ENCODE results near the gene MXI1.

DNA sequence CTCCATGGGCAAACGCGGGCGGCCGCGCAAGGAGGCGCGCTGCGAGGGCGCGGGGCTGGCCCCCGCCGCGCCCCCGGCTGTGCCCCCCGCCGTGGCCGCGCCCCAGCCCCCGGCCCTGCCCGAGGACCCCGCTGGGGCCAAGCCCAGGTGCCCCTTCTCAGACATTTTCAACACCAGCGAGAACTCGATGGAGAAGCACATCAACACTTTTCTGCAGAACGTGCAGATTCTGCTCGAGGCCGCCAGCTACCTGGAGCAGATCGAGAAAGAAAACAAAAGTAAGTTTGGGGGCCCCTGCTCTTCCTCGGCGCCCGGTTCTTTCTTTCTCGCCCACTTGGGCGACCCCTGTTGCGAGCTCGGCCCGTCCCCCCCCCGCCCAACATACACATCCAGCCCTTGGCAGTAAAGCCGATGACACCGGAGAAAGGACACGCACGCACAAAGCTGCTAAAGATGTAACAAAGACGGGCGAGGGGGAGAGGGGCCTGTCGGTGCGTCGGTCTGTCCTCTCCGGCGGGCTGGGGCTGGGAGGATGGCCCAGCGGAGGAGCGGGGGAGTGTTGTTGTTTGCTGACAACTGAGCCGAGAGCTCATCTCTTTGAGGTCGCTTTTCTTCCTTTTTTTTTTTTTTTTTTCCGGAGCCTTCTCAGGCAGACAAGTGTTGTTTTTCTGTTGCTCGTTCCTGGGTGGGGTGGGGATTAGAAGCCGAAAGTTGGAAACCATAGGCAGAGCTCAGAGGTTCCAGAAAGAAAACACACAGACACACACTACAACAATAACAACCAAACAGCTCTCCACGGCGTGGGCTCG is 604 bp downstream of the MXI1 start:
- TF ChIP-seq, protein P1, sequence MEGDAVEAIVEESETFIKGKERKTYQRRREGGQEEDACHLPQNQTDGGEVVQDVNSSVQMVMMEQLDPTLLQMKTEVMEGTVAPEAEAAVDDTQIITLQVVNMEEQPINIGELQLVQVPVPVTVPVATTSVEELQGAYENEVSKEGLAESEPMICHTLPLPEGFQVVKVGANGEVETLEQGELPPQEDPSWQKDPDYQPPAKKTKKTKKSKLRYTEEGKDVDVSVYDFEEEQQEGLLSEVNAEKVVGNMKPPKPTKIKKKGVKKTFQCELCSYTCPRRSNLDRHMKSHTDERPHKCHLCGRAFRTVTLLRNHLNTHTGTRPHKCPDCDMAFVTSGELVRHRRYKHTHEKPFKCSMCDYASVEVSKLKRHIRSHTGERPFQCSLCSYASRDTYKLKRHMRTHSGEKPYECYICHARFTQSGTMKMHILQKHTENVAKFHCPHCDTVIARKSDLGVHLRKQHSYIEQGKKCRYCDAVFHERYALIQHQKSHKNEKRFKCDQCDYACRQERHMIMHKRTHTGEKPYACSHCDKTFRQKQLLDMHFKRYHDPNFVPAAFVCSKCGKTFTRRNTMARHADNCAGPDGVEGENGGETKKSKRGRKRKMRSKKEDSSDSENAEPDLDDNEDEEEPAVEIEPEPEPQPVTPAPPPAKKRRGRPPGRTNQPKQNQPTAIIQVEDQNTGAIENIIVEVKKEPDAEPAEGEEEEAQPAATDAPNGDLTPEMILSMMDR (conservative IDR thresholded peaks at IDR 0.05; ENCODE audit: low read length), result no peak
- TF ChIP-seq EZH2phosphoT487 (IDR thresholded peaks at IDR 0.05; ENCODE audit: borderline replicate concordance, low read depth, low read length), result no peak

All from OCI-LY7 (cell line).